Peyer's patch (tissue), 4 donors: ENCODE measurements around the gene LSM10.

Source experiments
- CTCF ChIP-seq, 6 experiments: fragments of 450-650 bp in 4 of 6; fragments of 200-600 bp in 2 of 6; sonication (generic) in 1 of 6; IDR thresholded peaks; one replicate each; pipeline ENCODE4 v1.5.1; 2017 to 2019; ENCODE audit warnings: antibody characterized with exemption in 6 of 6, mild to moderate bottlenecking in 3 of 6, moderate library complexity in 1 of 6
- POLR2A ChIP-seq, 2 donors: fragments of 450-650 bp; IDR thresholded peaks; one replicate each; pipeline ENCODE4 v1.5.1; 2017; ENCODE audit warnings: antibody characterized with exemption in 2 of 2, mild to moderate bottlenecking in 2 of 2, moderate library complexity in 2 of 2

- no peak for TF ChIP-seq CTCF (IDR thresholded peaks at IDR 0.05)
- TF ChIP-seq POLR2A (IDR thresholded peaks at IDR 0.05): no peak
These were observed 14.5 kb downstream of the LSM10 start for GRCh38 chr1:36383240-36383639.
